Measurements from ENCODE around the gene CAMK1G. TPM values are rescaled to one million over a fixed set of nuclear protein-coding genes. Genes with fewer than 3 reads are reported as not detected.

Gene CAMK1G
- total RNA-seq, 2 experiments from 2014 or later = not detected

- POLR2A ChIA-PET = no interaction called here
- TF ChIP-seq, protein P1, sequence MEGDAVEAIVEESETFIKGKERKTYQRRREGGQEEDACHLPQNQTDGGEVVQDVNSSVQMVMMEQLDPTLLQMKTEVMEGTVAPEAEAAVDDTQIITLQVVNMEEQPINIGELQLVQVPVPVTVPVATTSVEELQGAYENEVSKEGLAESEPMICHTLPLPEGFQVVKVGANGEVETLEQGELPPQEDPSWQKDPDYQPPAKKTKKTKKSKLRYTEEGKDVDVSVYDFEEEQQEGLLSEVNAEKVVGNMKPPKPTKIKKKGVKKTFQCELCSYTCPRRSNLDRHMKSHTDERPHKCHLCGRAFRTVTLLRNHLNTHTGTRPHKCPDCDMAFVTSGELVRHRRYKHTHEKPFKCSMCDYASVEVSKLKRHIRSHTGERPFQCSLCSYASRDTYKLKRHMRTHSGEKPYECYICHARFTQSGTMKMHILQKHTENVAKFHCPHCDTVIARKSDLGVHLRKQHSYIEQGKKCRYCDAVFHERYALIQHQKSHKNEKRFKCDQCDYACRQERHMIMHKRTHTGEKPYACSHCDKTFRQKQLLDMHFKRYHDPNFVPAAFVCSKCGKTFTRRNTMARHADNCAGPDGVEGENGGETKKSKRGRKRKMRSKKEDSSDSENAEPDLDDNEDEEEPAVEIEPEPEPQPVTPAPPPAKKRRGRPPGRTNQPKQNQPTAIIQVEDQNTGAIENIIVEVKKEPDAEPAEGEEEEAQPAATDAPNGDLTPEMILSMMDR (IDR thresholded peaks at IDR 0.05) = no peak
- Mint-ChIP-seq H3K4me3 (no peak overlapping the region), H3K36me3 (ENCODE audit: low read depth) (no peaks in the 10 kb centered on the region), H3K27ac (no peak overlapping the region), H3K27me3 (peaks cover 19% of the 10 kb centered on the region), H3K9me3 (no peaks in the 10 kb centered on the region), H3K4me1 (ENCODE audit: low read depth) (no peaks in the 10 kb centered on the region)
- no peak for DNase-seq
- intact Hi-C loops (cut with micrococcal nuclease) = no loop called here
- CTCF ChIA-PET = interaction anchor here (1.1 kb wide), 2 partner anchors 33 to 99 kb away, joined by 3 to 4 read pairs; no protein-coding TSS in a partner anchor
- ATAC-seq = no peak
Observed at GRCh38 chr1:209594440-209594839, 10.9 kb downstream of the CAMK1G start.

- Mint-ChIP-seq H3K27me3 (peaks cover 23% of the 10 kb centered on the region), H3K4me3 (no peak overlapping the region), H3K36me3 (ENCODE audit: low read depth) (no peaks in the 10 kb centered on the region), H3K4me1 (ENCODE audit: low read depth) (no peaks in the 10 kb centered on the region), H3K9me3 (no peaks in the 10 kb centered on the region), H3K27ac (no peak overlapping the region)
- TF ChIP-seq, protein P1 (IDR thresholded peaks at IDR 0.05) = no peak
- ATAC-seq (no peak), DNase-seq (no peak)
- intact Hi-C loops (cut with micrococcal nuclease) = no loop called here
- CTCF ChIA-PET = interaction anchor here (1.2 to 1.3 kb wide), 2 partner anchors 19 to 29 kb away, joined by 3 to 5 read pairs; no protein-coding TSS in a partner anchor
- POLR2A ChIA-PET = interaction anchor here (0.8 kb wide), 1 partner anchor 16 kb away, joined by 3 read pairs; no protein-coding TSS in a partner anchor
Observed at GRCh38 chr1:209595028-209595427, 11.5 kb downstream of the CAMK1G start.

- no peak overlapping the region for H3K4me3 Mint-ChIP-seq
- no peak for ATAC-seq
- intact Hi-C loops (cut with micrococcal nuclease) = no loop called here
- no peaks in the 10 kb centered on the region for H3K36me3 Mint-ChIP-seq (ENCODE audit: low read depth)
- TF ChIP-seq, protein P1 (IDR thresholded peaks at IDR 0.05) = no peak
- peaks cover 23% of the 10 kb centered on the region for H3K27me3 Mint-ChIP-seq
- CTCF ChIA-PET = interaction anchor here (1.2 to 1.3 kb wide), 2 partner anchors 19 to 30 kb away, joined by 3 to 5 read pairs; no protein-coding TSS in a partner anchor
- no peaks in the 10 kb centered on the region for H3K9me3 Mint-ChIP-seq
- H3K27ac Mint-ChIP-seq = no peak overlapping the region
- no peaks in the 10 kb centered on the region for H3K4me1 Mint-ChIP-seq (ENCODE audit: low read depth)
- no peak for DNase-seq
- POLR2A ChIA-PET = interaction anchor here (0.8 kb wide), 1 partner anchor 16 kb away, joined by 3 read pairs; no protein-coding TSS in a partner anchor
Observed at GRCh38 chr1:209595599-209596285, 12.2 kb downstream of the CAMK1G start.

- no peak for ATAC-seq
- ChIA-PET POLR2A (no interaction called here), CTCF (interaction anchor here (1.0 to 1.6 kb wide), 5 partner anchors 11 to 64 kb away, joined by 3 to 6 read pairs (median 6); no protein-coding TSS in a partner anchor)
- intact Hi-C loops (cut with micrococcal nuclease) = no loop called here
- no peaks in the 10 kb centered on the region for H3K9me3 Mint-ChIP-seq
- H3K27ac Mint-ChIP-seq = no peak overlapping the region
- TF ChIP-seq, protein P1 (IDR thresholded peaks at IDR 0.05) = no peak
- H3K4me3 Mint-ChIP-seq = no peak overlapping the region
- no peaks in the 10 kb centered on the region for H3K4me1 Mint-ChIP-seq (ENCODE audit: low read depth)
- peaks cover 21% of the 10 kb centered on the region for H3K27me3 Mint-ChIP-seq
- no peak for DNase-seq
- H3K36me3 Mint-ChIP-seq (ENCODE audit: low read depth) = no peaks in the 10 kb centered on the region
Observed at GRCh38 chr1:209597499-209597898, 14.0 kb downstream of the CAMK1G start.

DNA sequence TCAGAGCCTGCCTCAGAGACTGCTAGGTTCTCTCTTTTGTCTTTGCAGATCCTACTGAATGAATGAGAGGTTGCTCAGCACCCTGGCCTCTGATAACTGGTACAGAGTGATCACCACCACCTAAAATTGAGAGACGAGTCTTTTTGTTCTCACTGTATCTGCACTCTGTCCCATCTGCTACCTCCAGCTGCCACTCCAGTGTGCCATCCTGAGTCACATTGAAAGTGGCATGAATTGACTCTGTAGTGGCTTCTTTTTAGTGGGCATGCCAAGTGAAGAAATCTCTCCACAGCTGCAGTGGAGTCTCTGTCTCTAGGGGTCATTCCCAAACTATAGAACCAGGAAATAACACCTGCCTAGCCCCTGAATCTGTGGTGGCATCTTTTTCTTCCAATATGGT lies 14.7 kb downstream of the CAMK1G start:
- intact Hi-C loops (cut with micrococcal nuclease) = no loop called here
- no peak for DNase-seq
- Mint-ChIP-seq H3K9me3 (no peaks in the 10 kb centered on the region), H3K4me3 (no peak overlapping the region), H3K36me3 (ENCODE audit: low read depth) (no peaks in the 10 kb centered on the region), H3K27ac (no peak overlapping the region), H3K27me3 (peaks cover 19% of the 10 kb centered on the region), H3K4me1 (ENCODE audit: low read depth) (no peaks in the 10 kb centered on the region)
- ChIA-PET POLR2A (no interaction called here), CTCF (interaction anchor here (1.0 to 1.6 kb wide), 3 partner anchors 12 to 29 kb away, joined by 6 read pairs; no protein-coding TSS in a partner anchor)
- TF ChIP-seq, protein P1 (IDR thresholded peaks at IDR 0.05) = no peak
- no peak for ATAC-seq

Data from activated CD8-positive, alpha-beta T cell treated with anti-CD3 and anti-CD28 coated beads for 36 hours (primary cell).